HepG2 (cell line): ENCODE measurements around the gene FAF1. TPM values are rescaled to one million over a fixed set of nuclear protein-coding genes. Genes with fewer than 3 reads are reported as not detected.

Experiments
- DPF2 ChIP-seq: sonication (generic); formaldehyde crosslinking; IDR thresholded peaks from 2 replicates; pipeline ENCODE4 v1.4.0; 2020; ENCODE audit warnings: mild to moderate bottlenecking, low read depth, missing genetic modification reagents, borderline replicate concordance
- FOXO1 ChIP-seq: sonication (generic); formaldehyde crosslinking; IDR thresholded peaks from 2 replicates; pipeline ENCODE4 v1.4.0; 2020; ENCODE audit warnings: missing genetic modification reagents
- GATAD1 ChIP-seq: IDR thresholded peaks from 2 replicates; pipeline ENCODE4 v1.6.1; 2016; ENCODE audit warnings: missing genetic modification reagents, missing compliant biosample characterization
- ISX ChIP-seq: sonication (generic); formaldehyde crosslinking; conservative IDR thresholded peaks from 2 replicates; pipeline ENCODE4 v1.5.0; 2020; ENCODE audit warnings: missing genetic modification reagents
- KLF16 ChIP-seq, 2 experiments: sonication (generic) in 1 of 2; formaldehyde crosslinking in 1 of 2; IDR thresholded peaks; 2 replicates each; pipeline versions ENCODE4 v1.6.1 to v1.8.0; 2016 to 2023; ENCODE audit warnings: missing genetic modification reagents in 2 of 2, missing compliant biosample characterization in 1 of 2
- REPIN1 ChIP-seq: sonication (generic); formaldehyde crosslinking; IDR thresholded peaks from 2 replicates; pipeline ENCODE4 v1.8.0; 2022; ENCODE audit warnings: missing genetic modification reagents, low read depth, mild to moderate bottlenecking, borderline replicate concordance
- SRSF9 ChIP-seq: fragments of 200-400 bp; formaldehyde crosslinking; IDR thresholded peaks from 2 replicates; pipeline ENCODE4 v1.6.1; 2018; ENCODE audit warnings: borderline replicate concordance, mild to moderate bottlenecking, low read depth, low read length; ENCODE audit not compliant: insufficient read depth, poor library complexity, severe bottlenecking
- ZNF337 ChIP-seq: sonication (generic); formaldehyde crosslinking; IDR thresholded peaks from 2 replicates; pipeline ENCODE4 v1.5.1; 2020; ENCODE audit warnings: missing genetic modification reagents, low read depth, mild to moderate bottlenecking, borderline replicate concordance
- ZSCAN22 ChIP-seq: sonication (generic); formaldehyde crosslinking; IDR thresholded peaks from 2 replicates; pipeline ENCODE4 v1.4.0; 2020; ENCODE audit warnings: mild to moderate bottlenecking, missing genetic modification reagents
- polyA plus RNA-seq, 8 experiments: library from polyadenylated mRNA; depleted of rRNA in 3 of 8; stranded (reverse) in 7 of 8; unstranded in 1 of 8; fragments of >200 nt; fragmentation: Illumina TruSeq in 4 of 8; extraction: Trizol in 4 of 8; gene quantifications; 2 replicates each; pipeline versions ENCODE4 v1.2.1 to v1.2.3, GENCODE V29; 2011 to 2016; ENCODE audit warnings: low read depth in 4 of 8, missing spikeins in 1 of 8, mixed read lengths in 1 of 8; ENCODE audit not compliant: insufficient read depth in 1 of 8
- total RNA-seq, 5 experiments: library from RNA; depleted of rRNA; stranded (reverse); fragments of >200 nt; fragmentation: Illumina TruSeq; extraction: Trizol; gene quantifications; 2 replicates each; pipeline ENCODE4 v1.2.3, GENCODE V29; 2016; ENCODE audit warnings: low read depth in 1 of 5
- TF ChIP-seq, protein P1 (sequence below): sonication (generic); formaldehyde crosslinking; IDR thresholded peaks from 2 replicates; pipeline ENCODE4 v1.5.1; 2020; ENCODE audit warnings: missing genetic modification reagents, mild to moderate bottlenecking, borderline replicate concordance
- TF ChIP-seq, protein P2 (sequence below): IDR thresholded peaks from 2 replicates; pipeline ENCODE4 v1.6.1; 2016; ENCODE audit warnings: mild to moderate bottlenecking
- TF ChIP-seq, protein P3 (sequence below): sonication (generic); formaldehyde crosslinking; IDR thresholded peaks from 2 replicates; pipeline ENCODE4 v1.8.0; 2022; ENCODE audit warnings: missing genetic modification reagents, mild to moderate bottlenecking, moderate library complexity, borderline replicate concordance

Gene FAF1
- total and polyA plus RNA-seq, 2 of the 13 experiments (the other 11 are each of a cell fraction or from before 2014, with no cell fraction given) = 19.4 to 63.3 TPM

DNA sequence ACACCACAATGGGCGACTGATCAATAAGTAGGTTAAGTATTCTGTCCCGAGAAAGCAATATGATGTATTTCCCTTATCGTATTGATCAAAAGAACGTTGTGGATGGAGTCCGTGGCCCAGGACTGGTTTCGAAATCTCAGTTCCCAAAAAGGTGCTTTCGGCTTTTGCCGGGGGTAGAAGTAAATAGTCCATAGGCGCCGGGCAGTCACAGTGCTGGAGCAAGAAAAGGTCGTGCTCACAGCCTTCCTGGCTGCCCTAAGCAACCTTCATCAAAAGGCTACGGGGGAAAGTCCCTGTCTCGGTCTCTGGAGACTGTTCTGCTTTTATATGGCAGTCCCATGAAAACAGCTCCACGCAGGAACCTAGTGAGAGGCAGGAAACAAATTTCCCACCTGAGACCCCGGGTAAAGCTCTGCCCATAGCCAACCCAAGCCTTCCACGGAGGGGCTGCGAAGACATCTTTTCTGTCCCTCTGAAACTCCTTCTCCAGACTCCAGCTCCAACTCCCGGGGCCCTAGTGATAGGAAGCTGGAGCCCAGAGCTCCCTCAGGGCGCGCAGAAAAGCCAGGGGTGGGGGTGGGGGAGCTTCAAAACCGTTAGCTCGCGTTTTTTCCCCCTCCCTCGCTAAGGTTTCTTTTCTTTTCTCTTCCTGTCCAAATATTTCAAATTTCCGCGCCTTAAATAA is 17.0 kb upstream of the FAF1 start (continued):
- TF ChIP-seq KLF16 (CRISPR knock-in tag; IDR thresholded peaks at IDR 0.05) = no peak
- no peak for TF ChIP-seq FOXO1 (CRISPR knock-in tag)
- no peak for TF ChIP-seq DPF2 (CRISPR knock-in tag)
- TF ChIP-seq ZSCAN22 (CRISPR knock-in tag) = no peak
- TF ChIP-seq, protein P1, sequence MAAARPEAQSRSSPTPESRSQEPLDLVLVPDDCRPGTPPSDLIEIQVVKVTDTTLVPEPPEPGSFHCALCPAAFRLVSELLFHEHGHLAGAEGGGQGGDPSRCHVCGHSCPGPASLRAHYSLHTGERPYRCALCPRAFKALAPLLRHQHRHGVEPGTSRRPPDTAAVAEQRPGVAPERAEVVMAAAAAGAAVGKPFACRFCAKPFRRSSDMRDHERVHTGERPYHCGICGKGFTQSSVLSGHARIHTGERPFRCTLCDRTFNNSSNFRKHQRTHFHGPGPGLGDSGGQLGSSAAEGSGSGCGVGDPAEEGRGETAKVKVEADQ (CRISPR knock-in tag) = no peak
- TF ChIP-seq GATAD1 = no peak
- TF ChIP-seq ZNF337 (CRISPR knock-in tag) = no peak
- no peak for TF ChIP-seq REPIN1 (CRISPR knock-in tag)
- TF ChIP-seq, protein P2, sequence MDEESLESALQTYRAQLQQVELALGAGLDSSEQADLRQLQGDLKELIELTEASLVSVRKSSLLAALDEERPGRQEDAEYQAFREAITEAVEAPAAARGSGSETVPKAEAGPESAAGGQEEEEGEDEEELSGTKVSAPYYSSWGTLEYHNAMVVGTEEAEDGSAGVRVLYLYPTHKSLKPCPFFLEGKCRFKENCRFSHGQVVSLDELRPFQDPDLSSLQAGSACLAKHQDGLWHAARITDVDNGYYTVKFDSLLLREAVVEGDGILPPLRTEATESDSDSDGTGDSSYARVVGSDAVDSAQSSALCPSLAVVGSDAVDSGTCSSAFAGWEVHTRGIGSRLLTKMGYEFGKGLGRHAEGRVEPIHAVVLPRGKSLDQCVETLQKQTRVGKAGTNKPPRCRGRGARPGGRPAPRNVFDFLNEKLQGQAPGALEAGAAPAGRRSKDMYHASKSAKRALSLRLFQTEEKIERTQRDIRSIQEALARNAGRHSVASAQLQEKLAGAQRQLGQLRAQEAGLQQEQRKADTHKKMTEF (CRISPR knock-in tag) = no peak
- no peak for TF ChIP-seq SRSF9
- TF ChIP-seq, protein P3, sequence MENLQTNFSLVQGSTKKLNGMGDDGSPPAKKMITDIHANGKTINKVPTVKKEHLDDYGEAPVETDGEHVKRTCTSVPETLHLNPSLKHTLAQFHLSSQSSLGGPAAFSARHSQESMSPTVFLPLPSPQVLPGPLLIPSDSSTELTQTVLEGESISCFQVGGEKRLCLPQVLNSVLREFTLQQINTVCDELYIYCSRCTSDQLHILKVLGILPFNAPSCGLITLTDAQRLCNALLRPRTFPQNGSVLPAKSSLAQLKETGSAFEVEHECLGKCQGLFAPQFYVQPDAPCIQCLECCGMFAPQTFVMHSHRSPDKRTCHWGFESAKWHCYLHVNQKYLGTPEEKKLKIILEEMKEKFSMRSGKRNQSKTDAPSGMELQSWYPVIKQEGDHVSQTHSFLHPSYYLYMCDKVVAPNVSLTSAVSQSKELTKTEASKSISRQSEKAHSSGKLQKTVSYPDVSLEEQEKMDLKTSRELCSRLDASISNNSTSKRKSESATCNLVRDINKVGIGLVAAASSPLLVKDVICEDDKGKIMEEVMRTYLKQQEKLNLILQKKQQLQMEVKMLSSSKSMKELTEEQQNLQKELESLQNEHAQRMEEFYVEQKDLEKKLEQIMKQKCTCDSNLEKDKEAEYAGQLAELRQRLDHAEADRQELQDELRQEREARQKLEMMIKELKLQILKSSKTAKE (CRISPR knock-in tag) = no peak
- TF ChIP-seq ISX (CRISPR knock-in tag) = no peak
